Activated T-helper 1 cell treated with Interleukin-2 at 50 U/mL for 16 hours (primary cell): Measurements from ENCODE around the gene NANP.
"Not testable (repeated sequence)": the region's sequence is repeated elsewhere in the genome, so short reads cannot be mapped to it uniquely, and the experiment has no call there.

Experiments used
- DNase-seq: peaks from one replicate; pipeline ENCODE4 v3.0.0-alpha.2; 2020; ENCODE audit warnings: low read depth

Gene NANP, protein sequence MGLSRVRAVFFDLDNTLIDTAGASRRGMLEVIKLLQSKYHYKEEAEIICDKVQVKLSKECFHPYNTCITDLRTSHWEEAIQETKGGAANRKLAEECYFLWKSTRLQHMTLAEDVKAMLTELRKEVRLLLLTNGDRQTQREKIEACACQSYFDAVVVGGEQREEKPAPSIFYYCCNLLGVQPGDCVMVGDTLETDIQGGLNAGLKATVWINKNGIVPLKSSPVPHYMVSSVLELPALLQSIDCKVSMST

DNA sequence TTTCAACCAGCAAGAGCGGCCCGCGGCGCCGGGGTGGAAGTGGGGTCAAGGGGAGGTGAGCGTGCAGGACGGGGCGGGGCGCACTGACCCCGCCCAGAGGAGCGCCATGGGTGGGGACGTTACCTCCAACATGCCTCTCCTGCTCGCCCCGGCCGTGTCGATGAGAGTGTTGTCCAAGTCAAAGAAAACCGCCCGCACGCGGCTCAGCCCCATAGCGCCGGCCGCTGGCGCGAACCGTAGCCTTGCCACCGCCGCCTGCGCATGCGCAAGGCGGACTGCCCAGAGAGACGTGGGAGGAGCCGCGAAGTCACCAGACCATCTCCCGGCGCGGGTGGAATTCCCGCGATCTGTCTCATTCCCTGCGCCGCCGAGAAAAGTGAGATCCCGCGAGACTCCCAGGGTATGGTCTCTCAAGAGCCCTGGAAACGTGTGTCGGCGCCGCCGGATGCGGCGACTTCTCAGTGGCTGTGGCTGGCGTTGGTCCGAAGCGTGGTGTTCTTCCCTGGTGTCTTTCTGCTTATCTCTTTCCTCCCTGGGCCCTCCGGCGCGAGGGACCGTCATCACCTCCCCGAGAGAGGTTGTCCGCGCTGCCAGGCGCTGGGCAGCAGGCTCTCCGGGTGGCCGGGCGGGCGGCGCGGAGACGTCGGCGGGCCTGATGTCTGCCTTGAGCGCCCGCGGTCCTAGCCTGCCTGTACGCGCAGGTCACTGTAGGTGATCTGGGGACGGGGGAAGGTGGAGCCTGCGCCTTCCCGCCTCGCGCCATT is at the start of gene NANP:
Gene NANP (minus strand): TSS at position 279 of the 764 bp plus-strand sequence. CDS start 66 bp downstream, at position 213.
- DNase-seq = peak; percentile 70

DNA sequence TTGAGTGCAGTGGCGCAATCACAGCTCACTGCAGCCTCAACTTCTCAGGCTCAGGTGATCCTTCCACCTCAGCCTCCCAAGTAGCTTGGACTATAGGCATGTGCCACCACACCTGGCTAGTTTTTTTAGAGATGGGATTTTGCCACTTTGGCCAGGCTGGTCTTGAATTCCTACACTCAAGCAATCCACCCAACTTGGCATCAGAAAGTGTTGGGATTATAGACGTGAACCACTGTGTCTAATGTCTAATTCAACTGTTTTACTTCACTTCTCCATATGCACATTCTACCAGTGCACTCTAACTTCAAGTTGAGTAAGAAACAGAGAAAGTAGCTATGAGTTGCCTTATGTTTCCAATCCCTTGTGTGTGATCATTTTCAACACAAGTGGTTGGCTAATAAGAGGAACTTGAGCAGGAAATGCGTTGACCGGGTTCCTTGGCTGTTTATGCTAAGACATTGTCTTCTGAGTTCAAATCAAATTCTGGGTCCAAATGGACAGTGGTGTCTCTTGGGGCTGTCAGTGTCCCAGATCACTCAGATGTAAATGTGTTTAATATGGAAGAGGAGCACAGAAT is 48.9 kb upstream of the NANP start:
- no peak for DNase-seq

DNA sequence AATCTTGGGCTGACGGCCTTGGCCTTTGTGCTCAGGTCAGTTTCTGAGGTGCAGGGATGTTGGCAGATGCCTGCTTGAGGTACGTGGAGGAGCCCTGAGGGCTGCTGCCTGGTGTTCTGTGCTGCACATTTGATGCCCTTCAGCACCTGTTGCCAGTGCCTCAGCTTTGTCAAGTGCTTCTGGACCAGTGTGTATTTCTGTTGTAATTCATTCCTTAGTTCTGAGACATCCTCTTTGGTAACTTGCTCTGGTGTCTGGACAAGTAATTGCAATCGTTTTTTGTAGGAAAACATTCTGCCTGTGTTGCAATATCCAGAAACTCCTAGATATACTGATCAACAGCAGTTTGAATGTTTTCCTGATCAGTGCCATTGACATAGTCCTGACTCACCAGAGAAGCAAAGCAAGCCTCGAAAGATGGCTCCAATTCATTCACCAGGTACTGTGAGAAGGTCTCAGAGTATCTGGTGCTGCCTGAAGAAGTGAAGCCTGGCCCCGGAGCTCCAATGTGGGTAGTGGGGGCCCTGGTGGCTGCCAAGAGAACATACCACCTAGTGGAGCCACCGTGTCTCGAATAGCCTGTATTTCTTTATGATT is 46.1 kb upstream of the NANP start:
- DNase-seq = no peak

- no peak for DNase-seq
Observed at GRCh38 chr20:25668446-25668845, 44.6 kb upstream of the NANP start.

GRCh38 chr20:25659999-25660398 is 36.2 kb upstream of the NANP start:
- DNase-seq = no peak

DNA sequence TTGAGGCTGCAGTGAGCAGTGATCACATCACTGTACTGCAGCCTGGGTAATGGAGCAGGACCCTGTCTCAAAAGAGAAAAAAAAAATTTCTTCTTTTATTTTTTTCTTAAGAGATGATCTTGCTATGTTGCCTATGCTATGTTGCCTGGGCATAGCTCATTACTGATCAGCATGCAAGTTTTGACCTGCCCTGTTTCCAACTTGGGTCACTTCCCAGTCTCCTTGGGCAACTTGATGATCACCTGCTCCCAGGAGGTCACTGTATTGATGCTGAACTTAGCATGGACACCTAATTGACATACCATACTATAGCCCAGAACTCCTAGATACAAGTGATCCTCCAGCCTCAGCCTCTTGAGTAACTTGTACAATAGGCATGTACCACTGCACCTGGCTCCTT is 30.7 kb upstream of the NANP start:
- no peak for DNase-seq

GRCh38 chr20:25652866-25653265 is 29.1 kb upstream of the NANP start:
- not testable (repeated sequence) for DNase-seq

- DNase-seq = no peak
Observed at GRCh38 chr20:25644814-25645213, 21.0 kb upstream of the NANP start.

DNA sequence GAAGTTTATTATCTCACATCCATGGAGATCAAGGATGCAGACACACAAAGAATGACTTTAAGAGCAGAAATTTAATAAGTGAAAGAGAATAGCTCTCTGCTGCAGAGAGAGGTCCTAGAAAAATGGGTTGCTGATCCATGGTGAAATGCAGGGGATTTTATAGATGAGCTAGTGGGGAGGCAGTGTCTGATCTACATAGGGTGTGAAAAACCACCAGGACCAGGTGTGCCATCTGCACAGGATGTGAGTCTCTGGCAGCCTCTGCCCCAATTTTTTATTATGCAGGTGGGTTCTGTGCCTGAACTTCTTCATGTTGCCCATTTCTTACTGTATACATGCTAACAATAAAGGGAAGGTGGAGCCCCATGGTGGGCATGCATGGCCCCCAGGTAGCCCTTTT is 19.9 kb upstream of the NANP start:
- no peak for DNase-seq

- DNase-seq = no peak
Observed at GRCh38 chr20:25637247-25637646, 13.4 kb upstream of the NANP start.

DNA sequence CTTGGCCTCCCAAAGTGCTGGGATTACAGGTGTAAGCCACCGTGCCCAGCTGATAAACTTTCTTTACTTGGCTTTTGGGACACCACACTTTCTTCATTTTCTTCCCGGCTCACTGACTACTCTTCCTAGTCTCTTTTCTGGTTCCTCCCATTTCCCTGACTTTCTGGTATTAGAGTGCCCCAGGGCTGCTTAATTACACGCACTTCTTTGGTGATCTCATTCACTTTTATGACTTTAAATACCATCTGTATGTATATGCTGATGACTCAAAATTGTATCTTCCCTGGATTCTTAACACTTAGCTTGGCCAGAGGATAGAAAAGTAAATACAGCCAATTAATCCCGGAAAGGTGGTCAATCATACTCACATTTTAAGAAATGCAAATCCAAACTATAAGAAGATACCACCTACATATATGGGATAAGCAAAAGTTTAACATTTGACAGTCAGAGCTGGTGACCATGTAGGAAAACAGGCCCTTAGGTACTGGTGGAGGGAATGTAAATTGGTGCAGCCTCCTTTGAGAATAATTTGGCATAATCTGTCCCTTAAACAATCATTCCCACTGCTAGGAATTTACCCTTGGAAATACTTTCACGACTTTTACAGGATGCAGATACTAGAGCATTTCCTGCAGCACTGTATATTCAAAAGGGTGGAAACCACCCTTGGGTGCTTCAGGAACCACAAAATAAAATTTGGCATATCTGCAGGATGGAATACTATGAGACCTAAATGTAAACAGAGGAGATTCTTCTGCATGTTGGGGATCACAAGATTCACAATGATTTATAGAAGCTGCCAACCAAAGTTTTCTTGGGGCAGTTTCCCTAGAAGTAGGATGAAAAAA is 9.4 kb upstream of the NANP start:
- DNase-seq = no peak

DNA sequence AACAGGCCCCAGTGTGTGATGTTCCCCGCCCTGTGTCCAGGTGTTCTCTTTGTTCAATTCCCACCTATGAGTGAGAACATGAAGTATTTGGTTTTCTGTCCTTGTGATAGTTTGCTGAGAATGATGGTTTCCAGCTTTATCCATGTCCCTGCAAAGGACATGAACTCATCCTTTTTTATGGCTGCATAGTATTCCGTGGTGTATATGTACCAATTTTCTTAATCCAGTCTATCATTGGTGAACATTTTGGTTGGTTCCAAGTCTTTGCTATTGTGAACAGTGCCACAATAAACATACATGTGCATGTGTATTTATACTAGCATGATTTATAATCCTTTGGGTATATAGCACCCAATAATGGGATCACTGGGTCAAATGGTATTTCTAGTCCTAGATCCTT is 6.8 kb upstream of the NANP start:
- DNase-seq = not testable (repeated sequence)

DNA sequence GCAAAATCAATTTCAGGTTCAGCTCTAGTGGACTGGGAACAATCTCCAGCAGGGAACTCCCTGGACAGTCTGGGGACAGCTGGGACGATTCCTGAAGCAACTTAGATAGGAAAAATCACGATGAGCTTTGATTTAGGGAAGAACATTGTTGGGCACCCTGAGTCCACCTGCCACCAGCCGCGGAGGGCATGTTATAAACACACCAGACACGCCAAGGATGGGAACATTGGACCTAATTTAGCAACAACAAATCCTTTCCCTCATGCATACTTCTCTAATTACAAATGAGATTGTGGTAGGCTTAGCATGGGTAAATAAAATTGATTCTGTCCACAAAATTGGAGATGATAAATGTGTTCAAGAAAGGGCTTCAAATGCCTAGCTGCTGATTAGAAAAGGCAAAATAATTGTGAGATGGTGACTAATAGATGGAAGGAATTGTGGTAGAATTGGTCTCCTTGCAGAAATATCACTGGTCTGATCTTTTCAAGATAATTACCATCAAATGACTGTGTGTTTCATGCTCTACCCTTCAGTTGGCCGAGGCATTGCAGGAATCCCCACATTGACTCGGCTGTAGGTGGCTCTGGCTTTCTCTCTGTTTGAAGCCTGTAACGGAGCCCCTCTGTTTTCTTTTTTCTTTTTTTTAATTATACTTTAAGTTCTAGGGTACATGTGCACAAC is 6.1 kb upstream of the NANP start:
- no peak for DNase-seq

DNA sequence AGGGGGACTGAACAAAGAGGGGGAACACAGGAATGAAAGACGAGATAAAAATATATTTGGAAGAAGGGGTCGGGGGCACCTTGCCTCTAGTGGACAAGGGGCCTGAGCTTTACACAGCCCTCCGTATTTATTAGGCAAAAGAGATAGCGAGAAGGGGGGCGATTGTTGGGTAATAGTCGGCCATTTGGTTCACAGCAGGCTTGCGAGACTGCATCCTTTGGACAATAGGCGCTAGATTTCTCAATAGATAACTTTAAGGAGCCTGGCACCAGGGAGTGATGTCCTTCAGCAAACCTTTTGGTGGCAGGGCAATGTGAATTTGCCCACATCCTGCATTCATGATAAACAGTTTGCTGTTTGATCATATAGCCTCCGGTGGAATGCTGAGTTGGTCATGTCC is 3.0 kb upstream of the NANP start:
- DNase-seq = no peak

DNA sequence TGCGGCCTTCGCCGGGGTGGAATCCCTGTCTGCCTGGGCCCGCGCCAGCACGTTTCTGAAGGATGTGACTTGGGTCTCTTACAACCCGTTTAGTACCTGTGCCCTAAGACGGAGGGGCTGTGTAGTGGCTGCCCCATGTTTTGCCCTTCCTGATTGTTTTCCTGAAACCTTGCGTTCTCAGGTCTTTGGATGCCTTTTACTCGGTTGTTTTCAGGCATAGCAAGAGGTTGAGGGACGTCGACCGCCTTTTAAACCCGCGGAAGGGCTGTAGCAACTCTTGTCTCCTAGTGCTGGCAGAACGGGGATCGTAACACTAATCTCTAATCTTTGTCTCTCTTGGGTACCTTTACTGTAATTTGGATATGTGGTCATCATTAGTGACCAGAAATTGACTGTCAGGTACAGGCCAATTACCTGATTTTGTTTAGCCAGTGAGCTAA is 706 bp upstream of the NANP start:
- no peak for DNase-seq

DNA sequence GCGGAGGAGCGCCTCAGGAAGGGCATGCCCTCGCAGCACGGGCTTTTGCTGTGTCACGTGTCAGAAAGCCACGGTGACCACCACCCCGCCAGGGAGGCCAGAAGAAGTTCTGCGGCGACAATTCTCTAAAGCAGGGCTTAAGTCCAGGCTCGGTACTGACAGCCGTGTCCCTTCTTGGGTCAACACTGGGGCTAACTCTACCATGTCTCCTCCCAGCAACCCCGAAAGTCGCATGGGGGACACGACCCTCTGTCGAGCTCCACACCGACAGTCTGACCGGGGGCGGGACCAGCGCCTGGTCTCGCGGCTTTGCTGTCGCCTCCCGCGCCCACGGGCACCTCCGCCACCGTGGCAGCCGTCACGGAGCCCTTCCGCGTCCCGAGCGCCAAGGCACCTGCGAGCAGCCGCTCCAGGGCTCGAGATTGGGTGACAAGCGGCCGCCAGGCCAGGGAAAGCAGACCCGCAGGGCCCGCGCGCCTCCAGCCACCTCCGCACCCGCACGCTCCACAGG is 534 bp downstream of the NANP start:
- DNase-seq = no peak

DNA sequence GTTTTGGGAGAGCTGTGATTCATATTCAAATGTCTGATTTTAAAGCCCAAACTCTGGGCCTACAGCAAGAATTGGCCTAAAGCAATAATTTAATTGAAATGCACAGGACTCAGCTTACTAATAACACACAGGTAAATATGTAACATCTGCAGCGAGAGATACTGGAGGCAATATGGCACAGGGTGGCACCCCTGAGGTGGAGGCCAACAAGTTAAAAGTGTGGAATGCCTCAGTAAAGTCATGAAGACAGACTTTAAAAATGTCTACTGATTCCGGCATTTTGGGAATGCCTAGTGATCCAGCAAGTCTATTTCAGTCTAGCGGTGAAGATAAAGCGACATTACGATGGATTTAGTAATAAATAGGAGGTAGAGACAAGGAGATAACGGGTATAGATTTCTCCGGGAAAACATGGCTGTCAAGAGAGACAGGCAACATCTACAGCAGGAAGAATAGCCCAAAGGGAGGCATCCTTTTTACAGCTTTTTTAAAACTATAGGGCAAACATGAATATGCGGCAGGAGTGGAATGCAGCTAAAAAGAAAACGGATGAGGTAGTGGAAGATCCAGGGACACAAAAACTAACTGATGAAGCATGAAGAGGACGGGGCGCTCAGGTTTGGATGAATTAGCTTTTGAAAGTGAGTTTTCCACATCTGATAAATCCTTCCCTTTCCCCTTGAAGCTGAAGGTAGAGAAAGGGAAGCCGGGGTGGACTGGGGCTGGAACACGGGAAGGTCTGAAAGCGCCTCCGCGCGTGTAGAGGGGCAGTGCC is 1.2 kb downstream of the NANP start:
- no peak for DNase-seq

DNA sequence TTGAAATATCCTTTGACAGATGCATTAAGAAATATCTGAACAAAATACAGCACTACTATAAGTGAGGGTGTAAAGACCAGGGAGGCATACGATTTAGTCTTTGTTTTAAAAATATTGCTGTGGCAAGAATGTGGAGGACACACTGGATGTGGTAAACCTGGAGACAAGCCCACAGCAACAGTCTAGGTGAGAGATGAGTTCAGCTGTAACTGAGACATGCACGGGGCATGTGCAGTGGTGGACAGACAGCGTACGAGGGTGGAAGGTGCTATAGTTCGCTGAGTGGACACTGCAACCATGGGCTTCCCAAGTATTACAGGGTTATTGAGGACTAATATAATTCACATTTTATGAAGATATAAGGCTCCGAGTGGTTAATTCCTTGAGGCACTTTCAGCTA is 1.8 kb downstream of the NANP start:
- DNase-seq = no peak

GRCh38 chr20:25619514-25619913 is 4.3 kb downstream of the NANP start:
- DNase-seq = no peak

DNA sequence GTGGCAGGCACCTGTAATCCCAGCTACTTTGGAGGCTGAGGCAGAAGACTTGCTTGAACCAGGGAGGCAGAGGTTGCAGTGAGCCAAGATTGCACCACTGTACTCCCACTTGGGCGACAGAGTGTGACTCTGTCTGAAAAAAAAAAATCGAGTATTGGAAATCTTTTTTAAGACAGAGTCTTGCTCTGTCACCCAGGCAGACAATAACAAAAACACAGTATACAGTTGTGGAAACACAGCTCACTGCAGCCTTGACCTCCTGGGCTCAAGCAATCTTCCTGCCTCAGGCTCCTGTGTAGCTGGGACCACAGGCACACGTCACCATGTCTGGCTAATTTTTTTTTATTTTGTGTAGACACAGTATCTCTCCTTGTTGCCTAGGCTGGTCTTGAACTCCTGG is 15.0 kb downstream of the NANP start:
- no peak for DNase-seq
